ENCODE data around the gene IL18R1.

IL18R1 gene

GRCh38 chr2:102345329-102345920, 10.2 kb upstream of the IL18R1 start:
- no peak for DNase-seq

- DNase-seq = no peak
Observed at GRCh38 chr2:102346381-102347130, 9.0 kb upstream of the IL18R1 start.

GRCh38 chr2:102350137-102350793, 5.3 kb upstream of the IL18R1 start:
- no peak for DNase-seq

- DNase-seq = no peak
Observed at GRCh38 chr2:102356381-102356712, 751 bp downstream of the IL18R1 start.

- no peak for DNase-seq
Observed at GRCh38 chr2:102356741-102357140, 1.1 kb downstream of the IL18R1 start.

- DNase-seq = no peak
Observed at GRCh38 chr2:102357937-102358336, 2.3 kb downstream of the IL18R1 start.

GRCh38 chr2:102358496-102358895, 2.9 kb downstream of the IL18R1 start:
- DNase-seq = no peak

- no peak for DNase-seq
Observed at GRCh38 chr2:102359527-102359926, 3.9 kb downstream of the IL18R1 start.

- no peak for DNase-seq
Observed at GRCh38 chr2:102361632-102362241, 6.1 kb downstream of the IL18R1 start.

- no peak for DNase-seq
Observed at GRCh38 chr2:102365763-102366162, 10.2 kb downstream of the IL18R1 start.

GRCh38 chr2:102366406-102367112, 11.0 kb downstream of the IL18R1 start:
- DNase-seq = no peak

- no peak for DNase-seq
Observed at GRCh38 chr2:102367331-102367971, 11.9 kb downstream of the IL18R1 start.

GRCh38 chr2:102368461-102369109, 13.0 kb downstream of the IL18R1 start:
- DNase-seq = no peak

GRCh38 chr2:102369866-102370265, 14.3 kb downstream of the IL18R1 start:
- DNase-seq = no peak

- DNase-seq = peak; percentile 3
Observed at GRCh38 chr2:102376052-102376591, 20.5 kb downstream of the IL18R1 start.

- DNase-seq = no peak
Observed at GRCh38 chr2:102383722-102384121, 28.1 kb downstream of the IL18R1 start.

GRCh38 chr2:102385522-102385921, 29.9 kb downstream of the IL18R1 start:
- peak; percentile 3 for DNase-seq

- DNase-seq = no peak
Observed at GRCh38 chr2:102386004-102386403, 30.4 kb downstream of the IL18R1 start.

GRCh38 chr2:102386867-102387541, 31.4 kb downstream of the IL18R1 start:
- DNase-seq = no peak

GRCh38 chr2:102387763-102388546, 32.4 kb downstream of the IL18R1 start:
- no peak for DNase-seq
